ENCODE data around the gene DDHD1.

- TF ChIP-seq CTCF (IDR thresholded peaks at IDR 0.05) (no peak), POLR2A (IDR thresholded peaks at IDR 0.05) (no peak)
Measured at GRCh38 chr14:53190938-53191337, 37.8 kb upstream of the DDHD1 start.

All from esophagus squamous epithelium (tissue), 4 donors.